Transverse colon (tissue), 3 donors: ENCODE measurements around the gene TENM4.

Source experiments
- EP300 ChIP-seq: sonication (generic); formaldehyde crosslinking; IDR thresholded peaks from one replicate; pipeline ENCODE4 v1.6.1; 2017; ENCODE audit warnings: antibody characterized with exemption, low read depth
- TF ChIP-seq, protein P1 (sequence below), 5 experiments: fragments of 200-600 bp in 3 of 5; fragments of 450-650 bp in 2 of 5; sonication (generic) in 3 of 5; IDR thresholded peaks; 1 replicate in 2 of 5; 2 replicates in 3 of 5; pipeline ENCODE4 v1.5.1; 2016 to 2017; ENCODE audit warnings: antibody characterized with exemption in 5 of 5, inconsistent platforms in 3 of 5, mild to moderate bottlenecking in 2 of 5, moderate library complexity in 1 of 5

DNA sequence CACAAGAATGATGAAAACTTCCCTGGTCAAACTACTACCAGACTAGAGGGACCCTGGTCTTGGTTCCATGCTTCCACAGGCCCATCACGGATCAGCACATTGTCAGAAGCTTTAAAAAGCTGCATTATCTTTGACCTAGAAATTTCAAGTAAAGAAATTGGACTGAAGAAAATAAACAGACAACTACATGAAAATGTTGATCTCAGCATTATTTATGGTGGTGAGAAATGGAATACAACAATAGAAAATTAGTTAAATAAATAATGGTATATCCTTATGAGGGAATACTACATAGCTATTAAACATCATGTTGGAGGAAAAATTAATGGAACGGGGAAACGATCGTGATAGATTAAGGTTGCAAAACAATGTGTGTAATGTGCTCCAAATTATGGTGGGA lies 13.7 kb downstream of the TENM4 start:
- TF ChIP-seq, protein P1, sequence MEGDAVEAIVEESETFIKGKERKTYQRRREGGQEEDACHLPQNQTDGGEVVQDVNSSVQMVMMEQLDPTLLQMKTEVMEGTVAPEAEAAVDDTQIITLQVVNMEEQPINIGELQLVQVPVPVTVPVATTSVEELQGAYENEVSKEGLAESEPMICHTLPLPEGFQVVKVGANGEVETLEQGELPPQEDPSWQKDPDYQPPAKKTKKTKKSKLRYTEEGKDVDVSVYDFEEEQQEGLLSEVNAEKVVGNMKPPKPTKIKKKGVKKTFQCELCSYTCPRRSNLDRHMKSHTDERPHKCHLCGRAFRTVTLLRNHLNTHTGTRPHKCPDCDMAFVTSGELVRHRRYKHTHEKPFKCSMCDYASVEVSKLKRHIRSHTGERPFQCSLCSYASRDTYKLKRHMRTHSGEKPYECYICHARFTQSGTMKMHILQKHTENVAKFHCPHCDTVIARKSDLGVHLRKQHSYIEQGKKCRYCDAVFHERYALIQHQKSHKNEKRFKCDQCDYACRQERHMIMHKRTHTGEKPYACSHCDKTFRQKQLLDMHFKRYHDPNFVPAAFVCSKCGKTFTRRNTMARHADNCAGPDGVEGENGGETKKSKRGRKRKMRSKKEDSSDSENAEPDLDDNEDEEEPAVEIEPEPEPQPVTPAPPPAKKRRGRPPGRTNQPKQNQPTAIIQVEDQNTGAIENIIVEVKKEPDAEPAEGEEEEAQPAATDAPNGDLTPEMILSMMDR (IDR thresholded peaks at IDR 0.05): no peak
- no peak for TF ChIP-seq EP300
